H9 (cell line): ENCODE data around the gene MYRF. TPM values are rescaled to one million over a fixed set of nuclear protein-coding genes. Genes with fewer than 3 reads are reported as not detected.

Source experiments
- DNase-seq: peaks from one replicate; pipeline ENCODE4 v3.0.0-alpha.2; 2017
- H2AFZ ChIP-seq: one replicate; pipeline ENCODE4 v1.6.1; 2013; ENCODE audit warnings: mild to moderate bottlenecking, low read length, control low read depth, moderate library complexity
- H2AK5ac ChIP-seq: 2 replicates; pipeline ENCODE4 v1.6.1; 2013; ENCODE audit warnings: low read length, control low read depth, mixed read lengths; ENCODE audit not compliant: insufficient read length
- H2BK120ac ChIP-seq: one replicate; pipeline ENCODE4 v1.6.1; 2013; ENCODE audit warnings: low read depth, mild to moderate bottlenecking, low read length, control low read depth, inconsistent platforms; ENCODE audit not compliant: poor library complexity, severe bottlenecking
- H2BK12ac ChIP-seq: 2 replicates; pipeline ENCODE4 v1.6.1; 2013; ENCODE audit warnings: low read length, control low read depth, mixed read lengths, low read depth; ENCODE audit not compliant: insufficient read length
- H2BK15ac ChIP-seq: 2 replicates; pipeline ENCODE4 v1.6.1; 2013; ENCODE audit warnings: low read depth, low read length, control low read depth
- H2BK20ac ChIP-seq: one replicate; pipeline ENCODE4 v1.6.1; 2013; ENCODE audit warnings: low read depth, mild to moderate bottlenecking, low read length, control low read depth, inconsistent platforms; ENCODE audit not compliant: poor library complexity, severe bottlenecking
- H2BK5ac ChIP-seq: 2 replicates; pipeline ENCODE4 v1.6.1; 2013; ENCODE audit warnings: low read length, control low read depth, mixed read lengths; ENCODE audit not compliant: insufficient read length
- H3K14ac ChIP-seq: 2 replicates; pipeline ENCODE4 v1.6.1; 2013; ENCODE audit warnings: low read length, control low read depth; ENCODE audit not compliant: insufficient read depth
- H3K18ac ChIP-seq: 2 replicates; pipeline ENCODE4 v1.6.1; 2013; ENCODE audit warnings: low read depth, mild to moderate bottlenecking, mixed read lengths, low read length, control low read depth; ENCODE audit not compliant: insufficient read length
- H3K23ac ChIP-seq: 2 replicates; pipeline ENCODE4 v1.6.1; 2013; ENCODE audit warnings: low read length, control low read depth, mixed read lengths, low read depth; ENCODE audit not compliant: insufficient read length
- H3K23me2 ChIP-seq: 2 replicates; pipeline ENCODE4 v1.6.1; 2013; ENCODE audit warnings: low read depth, mild to moderate bottlenecking, mixed read lengths, low read length, control low read depth; ENCODE audit not compliant: insufficient read length, poor library complexity, severe bottlenecking
- H3K27ac ChIP-seq: 2 replicates; pipeline ENCODE4 v1.5.1; 2013; ENCODE audit warnings: low read length, control low read depth, mixed read lengths, low read depth; ENCODE audit not compliant: insufficient read length
- H3K27me3 ChIP-seq: 2 replicates; pipeline ENCODE4 v1.6.1; 2013; ENCODE audit warnings: low read length, control low read depth, inconsistent platforms; ENCODE audit not compliant: insufficient read depth
- H3K4ac ChIP-seq: 2 replicates; pipeline ENCODE4 v1.6.1; 2013; ENCODE audit warnings: low read depth, mild to moderate bottlenecking, control low read depth, inconsistent platforms, low read length, moderate library complexity
- H3K4me1 ChIP-seq: 2 replicates; pipeline ENCODE4 v1.6.1; 2013; ENCODE audit warnings: low read length, control low read depth, inconsistent platforms; ENCODE audit not compliant: insufficient read depth
- H3K4me2 ChIP-seq: 2 replicates; pipeline ENCODE4 v1.6.1; 2013; ENCODE audit warnings: low read length, control low read depth, mixed read lengths; ENCODE audit not compliant: insufficient read length, insufficient read depth
- H3K56ac ChIP-seq: 2 replicates; pipeline ENCODE4 v1.6.1; 2013; ENCODE audit warnings: low read depth, mild to moderate bottlenecking, mixed read lengths, low read length, control low read depth; ENCODE audit not compliant: insufficient read length
- H3K79me1 ChIP-seq: 2 replicates; pipeline ENCODE4 v1.6.1; 2013; ENCODE audit warnings: low read depth, mild to moderate bottlenecking, moderate library complexity, low read length, control low read depth, inconsistent platforms; ENCODE audit not compliant: insufficient read depth, poor library complexity, severe bottlenecking
- H3K79me2 ChIP-seq: 2 replicates; pipeline ENCODE4 v1.6.1; 2013; ENCODE audit warnings: low read length, control low read depth, inconsistent platforms; ENCODE audit not compliant: insufficient read depth
- H3K9ac ChIP-seq: 2 replicates; pipeline ENCODE4 v1.6.1; 2013; ENCODE audit warnings: low read length, control low read depth, mixed read lengths; ENCODE audit not compliant: insufficient read length; ENCODE audit errors: extremely low read depth
- H3K9me3 ChIP-seq: one replicate; pipeline ENCODE4 v1.6.1; 2013; ENCODE audit warnings: low read depth, low read length, inconsistent platforms; ENCODE audit not compliant: control insufficient read depth
- H3T11ph ChIP-seq: one replicate; pipeline ENCODE4 v1.6.1; 2013; ENCODE audit warnings: mild to moderate bottlenecking, low read length, control low read depth, inconsistent platforms
- H4K20me1 ChIP-seq: one replicate; pipeline ENCODE4 v1.6.1; 2013; ENCODE audit not compliant: control insufficient read depth, insufficient read length, insufficient read depth
- H4K5ac ChIP-seq: 2 replicates; pipeline ENCODE4 v1.6.1; 2013; ENCODE audit warnings: low read depth, mild to moderate bottlenecking, mixed read lengths, low read length, control low read depth; ENCODE audit not compliant: insufficient read length
- H4K8ac ChIP-seq: replicated peaks from 2 replicates; pipeline ENCODE4 v1.6.1; 2013; ENCODE audit warnings: low read length, control low read depth, mixed read lengths, low read depth; ENCODE audit not compliant: insufficient read length
- H4K91ac ChIP-seq: 2 replicates; pipeline ENCODE4 v1.6.1; 2013; ENCODE audit warnings: low read depth, mild to moderate bottlenecking, moderate library complexity, mixed read lengths, low read length, control low read depth; ENCODE audit not compliant: insufficient read length
- H3K27ac Mint-ChIP-seq, 3 experiments: 2 replicates in 2 of 3; 3 replicates in 1 of 3; pipeline ENCODE4 v1.8.0; 2020 to 2021; ENCODE audit warnings: mixed read lengths in 3 of 3, mild to moderate bottlenecking in 1 of 3, moderate library complexity in 1 of 3
- H3K27me3 Mint-ChIP-seq: 2 replicates; pipeline ENCODE4 v1.8.0; 2021; ENCODE audit warnings: low read depth, mild to moderate bottlenecking, moderate library complexity, mixed read lengths
- H3K36me3 Mint-ChIP-seq, 3 experiments: 2 replicates in 2 of 3; 3 replicates in 1 of 3; pipeline ENCODE4 v1.8.0; 2020 to 2021; ENCODE audit warnings: low read depth in 3 of 3, mixed read lengths in 3 of 3; ENCODE audit not compliant: insufficient read depth in 1 of 3
- H3K4me1 Mint-ChIP-seq, 2 experiments: 2 replicates each; pipeline ENCODE4 v1.8.0; 2020; ENCODE audit warnings: mixed read lengths in 2 of 2
- H3K4me3 Mint-ChIP-seq, 2 experiments: 2 replicates in 1 of 2; 3 replicates in 1 of 2; pipeline ENCODE4 v1.8.0; 2020 to 2021; ENCODE audit warnings: mild to moderate bottlenecking in 2 of 2, mixed read lengths in 2 of 2, moderate library complexity in 1 of 2
- H3K9me3 Mint-ChIP-seq, 2 experiments: 2 replicates in 1 of 2; 3 replicates in 1 of 2; pipeline ENCODE4 v1.8.0; 2020; ENCODE audit warnings: mild to moderate bottlenecking in 2 of 2, mixed read lengths in 2 of 2, moderate library complexity in 1 of 2
- WGBS: extraction: QIAGEN DNeasy Blood & Tissue Kit; methylation state at CpG from one replicate; pipeline ENCODE4 v1.1.7; 2013; ENCODE audit warnings: missing lambda C conversion rate, low lambda C conversion rate, mixed read lengths; ENCODE audit not compliant: insufficient read length; ENCODE audit errors: extremely low coverage; 5-methylcytosine and 5-hydroxymethylcytosine counted together
- total RNA-seq: library from RNA; stranded (reverse); gene quantifications from 2 replicates; pipeline ENCODE4 v1.2.1, GENCODE V29; 2021
- TF ChIP-seq, protein P1 (sequence below): fragments of 200-600 bp; sonication (generic); conservative IDR thresholded peaks from 3 replicates; pipeline ENCODE4 v1.8.0; 2021; ENCODE audit warnings: antibody characterized with exemption, mild to moderate bottlenecking

MYRF gene
- total RNA-seq, 1 experiment from 2014 or later: 13.9 TPM

DNA sequence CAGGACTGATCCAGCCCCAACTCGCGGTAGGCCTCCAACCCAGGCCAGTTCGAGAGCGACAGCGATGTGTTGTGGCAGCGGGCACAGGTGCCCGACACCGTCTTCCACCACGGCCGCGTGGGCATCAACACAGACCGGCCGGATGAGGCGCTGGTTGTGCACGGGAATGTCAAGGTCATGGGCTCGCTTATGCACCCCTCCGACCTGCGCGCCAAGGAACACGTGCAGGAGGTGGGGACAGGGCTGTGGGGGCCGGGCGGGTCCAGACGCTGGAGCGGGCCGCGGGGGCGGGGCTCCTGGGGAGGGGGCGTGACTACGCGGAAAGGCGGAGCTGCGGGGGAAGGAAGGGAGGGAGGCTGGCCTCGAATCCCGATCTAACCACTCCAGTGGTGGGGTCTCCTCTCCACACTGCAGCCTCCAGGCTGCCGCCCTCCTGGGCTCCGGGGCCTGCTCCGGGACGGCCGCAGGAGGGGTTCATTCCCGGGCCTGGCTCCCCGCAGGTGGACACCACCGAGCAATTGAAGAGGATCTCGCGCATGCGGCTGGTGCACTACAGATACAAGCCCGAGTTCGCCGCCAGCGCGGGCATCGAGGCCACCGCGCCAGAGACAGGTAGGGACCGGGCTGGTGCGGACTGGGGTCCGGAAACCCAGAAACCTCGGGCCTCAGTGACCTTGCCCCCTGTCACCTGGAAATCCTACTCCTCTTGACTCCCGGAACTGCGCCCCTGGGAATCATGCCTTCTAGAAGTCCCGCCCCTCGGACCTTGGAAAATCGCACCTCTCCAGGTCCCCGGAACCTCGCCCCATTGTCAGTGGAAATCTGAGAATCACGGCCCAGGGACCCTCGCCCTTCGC lies 25.0 kb downstream of the MYRF start:
- Histone ChIP-seq H2BK15ac (no peak overlapping the region), H2AK5ac (no peak overlapping the region), H4K8ac (no peak overlapping the region), H3K27ac (no peak overlapping the region), H3K56ac (no peak overlapping the region), H2AFZ (no peak overlapping the region), H3K9me3 (no peaks in the 10 kb centered on the region), H4K91ac (no peak overlapping the region), H2BK12ac (no peak overlapping the region), H3K4ac (no peak overlapping the region), H3K23ac (no peak overlapping the region), H3K4me2 (no peak overlapping the region), H3K9ac (no peak overlapping the region), H3T11ph (no peak overlapping the region), H3K79me2 (no peaks in the 10 kb centered on the region), H3K23me2 (no peaks in the 10 kb centered on the region), H4K5ac (no peak overlapping the region), H2BK120ac (no peak overlapping the region), H3K27me3 (no peaks in the 10 kb centered on the region), H3K4me1 (no peaks in the 10 kb centered on the region), H2BK20ac (no peak overlapping the region), H4K20me1 (no peaks in the 10 kb centered on the region), H2BK5ac (no peak overlapping the region), H3K14ac (no peak overlapping the region), H3K18ac (no peak overlapping the region), H3K79me1 (no peaks in the 10 kb centered on the region)
- Mint-ChIP-seq H3K27ac (no peak overlapping the region), H3K27me3 (peaks cover 2% of the 10 kb centered on the region; the same call in 1 of the 2 replicates), H3K36me3 (peaks cover 3 to 16% (median 10%) of the 10 kb centered on the region in 3 experiments), H3K9me3 (peaks cover 0 to 5% of the 10 kb centered on the region in 2 experiments; a peak in 2 of 5 replicates), H3K4me3 (no peak overlapping the region), H3K4me1 (peaks cover 19 to 20% of the 10 kb centered on the region in 2 experiments)
- TF ChIP-seq, protein P1, sequence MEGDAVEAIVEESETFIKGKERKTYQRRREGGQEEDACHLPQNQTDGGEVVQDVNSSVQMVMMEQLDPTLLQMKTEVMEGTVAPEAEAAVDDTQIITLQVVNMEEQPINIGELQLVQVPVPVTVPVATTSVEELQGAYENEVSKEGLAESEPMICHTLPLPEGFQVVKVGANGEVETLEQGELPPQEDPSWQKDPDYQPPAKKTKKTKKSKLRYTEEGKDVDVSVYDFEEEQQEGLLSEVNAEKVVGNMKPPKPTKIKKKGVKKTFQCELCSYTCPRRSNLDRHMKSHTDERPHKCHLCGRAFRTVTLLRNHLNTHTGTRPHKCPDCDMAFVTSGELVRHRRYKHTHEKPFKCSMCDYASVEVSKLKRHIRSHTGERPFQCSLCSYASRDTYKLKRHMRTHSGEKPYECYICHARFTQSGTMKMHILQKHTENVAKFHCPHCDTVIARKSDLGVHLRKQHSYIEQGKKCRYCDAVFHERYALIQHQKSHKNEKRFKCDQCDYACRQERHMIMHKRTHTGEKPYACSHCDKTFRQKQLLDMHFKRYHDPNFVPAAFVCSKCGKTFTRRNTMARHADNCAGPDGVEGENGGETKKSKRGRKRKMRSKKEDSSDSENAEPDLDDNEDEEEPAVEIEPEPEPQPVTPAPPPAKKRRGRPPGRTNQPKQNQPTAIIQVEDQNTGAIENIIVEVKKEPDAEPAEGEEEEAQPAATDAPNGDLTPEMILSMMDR: no peak
- WGBS: no CpG with 5 or more reads among the region's 67 CpGs
- DNase-seq: peak; percentile 86
